MV-4-11 (cell line): ENCODE data around the gene MAN2A2.
"Not testable (repeated sequence)": the region's sequence is repeated elsewhere in the genome, so short reads cannot be mapped to it uniquely, and the experiment has no call there.

Source experiments
- DNase-seq: peaks from one replicate; lab custom pipeline; 2025; lab: John Stamatoyannopoulos, UW

Gene MAN2A2

GRCh38 chr15:90871139-90871715, 31.9 kb upstream of the MAN2A2 start:
- no peak for DNase-seq

DNA sequence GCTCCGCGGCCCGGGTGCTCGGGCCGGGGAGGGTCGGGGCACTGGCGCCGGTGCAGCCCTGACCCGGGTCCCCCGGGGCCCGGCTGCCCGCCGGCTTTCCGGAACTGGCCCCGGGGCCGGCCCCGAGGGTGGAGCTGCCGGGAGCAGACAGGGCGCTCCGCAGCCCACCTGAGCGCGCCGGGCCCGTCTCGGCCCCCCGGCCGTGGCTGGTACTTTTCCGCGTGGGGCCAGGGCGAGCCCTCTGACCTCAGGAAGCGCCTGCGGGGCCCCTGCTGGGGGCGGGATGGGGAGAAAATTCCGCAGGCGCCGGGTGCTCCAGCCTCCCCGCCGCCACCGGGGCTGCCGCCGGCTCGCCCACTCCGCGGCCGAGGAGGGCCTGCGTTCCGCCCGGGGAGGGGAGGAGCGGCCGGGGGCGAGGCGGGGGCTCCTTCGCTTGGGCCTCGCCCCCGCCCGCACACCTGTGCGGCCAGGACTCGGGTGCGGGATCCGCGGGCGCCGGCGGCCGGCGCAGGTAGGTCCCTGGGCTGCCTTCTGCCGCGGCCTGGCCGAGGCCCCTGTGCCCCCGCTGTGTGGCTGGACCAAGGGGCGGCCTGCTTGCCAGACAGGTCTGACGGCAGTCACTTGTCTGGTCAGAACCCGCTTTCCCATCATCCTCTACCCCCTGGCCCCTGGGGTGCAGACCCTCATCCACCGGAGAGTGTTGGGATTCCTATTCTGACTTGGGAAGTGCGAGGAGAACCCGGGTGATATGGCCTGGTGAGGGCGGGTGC, 31.2 kb upstream of the MAN2A2 start:
- no peak for DNase-seq

GRCh38 chr15:90872486-90873184, 30.5 kb upstream of the MAN2A2 start:
- DNase-seq: peak; percentile 51

DNA sequence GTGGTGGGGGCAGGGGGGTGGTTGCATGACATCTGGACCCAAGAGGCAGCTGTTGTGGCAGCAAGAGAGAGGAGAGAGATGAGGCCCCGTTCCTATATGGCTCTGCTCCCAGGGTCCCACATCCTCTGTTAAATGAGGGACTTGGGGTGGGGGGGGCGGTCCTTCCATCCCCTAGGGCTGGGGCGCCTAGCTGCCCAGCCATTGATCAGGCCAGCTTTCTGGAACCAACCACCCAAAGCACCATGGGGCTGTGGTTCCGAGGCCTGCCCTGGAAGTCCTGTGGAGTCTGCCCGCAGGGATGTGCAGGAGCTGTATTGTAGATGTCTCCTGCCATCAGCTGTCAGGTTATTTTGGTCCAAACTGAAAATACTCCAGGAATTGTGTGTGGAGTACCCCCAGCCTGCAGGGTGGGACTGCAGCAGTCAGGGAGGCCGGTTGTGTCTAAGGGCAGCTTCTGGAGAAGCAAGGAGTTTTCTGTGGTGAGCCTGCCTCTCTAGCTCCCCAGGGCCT, 29.6 kb upstream of the MAN2A2 start:
- DNase-seq: no peak

GRCh38 chr15:90873998-90874605, 29.0 kb upstream of the MAN2A2 start:
- peak; percentile 21 for DNase-seq

GRCh38 chr15:90874986-90875385, 28.1 kb upstream of the MAN2A2 start:
- not testable (repeated sequence) for DNase-seq

- no peak for DNase-seq
Observed at GRCh38 chr15:90875549-90875981, 27.5 kb upstream of the MAN2A2 start.

DNA sequence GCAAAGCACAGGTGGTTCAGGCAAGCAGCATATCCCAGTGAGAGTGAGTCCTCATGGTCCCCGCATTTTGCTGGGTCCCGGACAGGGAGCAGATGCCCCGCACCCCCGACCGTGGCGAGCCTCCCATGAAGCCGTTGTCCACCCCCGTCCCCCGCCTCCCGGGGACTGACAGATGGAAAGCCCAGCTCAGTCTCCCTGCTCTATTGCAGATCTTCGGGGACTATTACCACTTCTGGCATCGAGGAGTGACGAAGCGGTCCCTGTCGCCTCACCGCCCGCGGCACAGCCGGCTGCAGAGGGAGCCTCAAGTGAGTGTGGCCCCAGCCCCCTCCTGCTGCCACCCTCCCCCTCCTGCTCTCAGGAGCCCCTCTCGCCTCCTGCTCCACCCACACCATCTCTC, 27.1 kb upstream of the MAN2A2 start:
- no peak for DNase-seq

DNA sequence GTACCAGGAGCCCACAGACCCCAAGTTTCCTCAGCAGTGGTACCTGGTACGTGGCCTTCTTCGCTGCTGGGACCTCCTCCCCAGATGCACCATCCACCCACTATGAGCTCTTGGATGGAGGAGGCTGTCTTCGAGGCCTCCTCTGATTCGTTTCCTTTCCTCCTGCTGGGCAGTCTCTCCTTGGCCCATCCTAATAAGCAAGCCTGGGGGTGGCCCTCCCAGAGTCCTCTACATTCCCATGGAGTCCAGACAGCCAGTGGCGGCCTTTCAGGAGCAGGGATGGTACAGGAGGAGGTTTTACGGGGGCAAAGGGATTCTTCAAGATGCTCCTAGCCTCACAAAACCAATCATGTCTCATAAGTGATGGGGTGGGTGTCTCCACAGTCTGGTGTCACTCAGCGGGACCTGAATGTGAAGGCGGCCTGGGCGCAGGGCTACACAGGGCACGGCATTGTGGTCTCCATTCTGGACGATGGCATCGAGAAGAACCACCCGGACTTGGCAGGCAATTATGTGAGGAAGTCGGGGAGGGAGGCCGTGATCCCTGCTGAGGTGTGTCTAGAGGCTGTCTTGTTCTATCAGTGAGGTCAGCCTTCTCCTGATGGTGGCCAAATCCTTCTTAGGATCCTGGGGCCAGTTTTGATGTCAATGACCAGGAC, 26.5 kb upstream of the MAN2A2 start:
- DNase-seq: no peak

- DNase-seq: no peak
Observed at GRCh38 chr15:90877315-90877714, 25.8 kb upstream of the MAN2A2 start.

- no peak for DNase-seq
Observed at GRCh38 chr15:90877996-90878395, 25.1 kb upstream of the MAN2A2 start.

- no peak for DNase-seq
Observed at GRCh38 chr15:90878660-90879059, 24.4 kb upstream of the MAN2A2 start.

DNA sequence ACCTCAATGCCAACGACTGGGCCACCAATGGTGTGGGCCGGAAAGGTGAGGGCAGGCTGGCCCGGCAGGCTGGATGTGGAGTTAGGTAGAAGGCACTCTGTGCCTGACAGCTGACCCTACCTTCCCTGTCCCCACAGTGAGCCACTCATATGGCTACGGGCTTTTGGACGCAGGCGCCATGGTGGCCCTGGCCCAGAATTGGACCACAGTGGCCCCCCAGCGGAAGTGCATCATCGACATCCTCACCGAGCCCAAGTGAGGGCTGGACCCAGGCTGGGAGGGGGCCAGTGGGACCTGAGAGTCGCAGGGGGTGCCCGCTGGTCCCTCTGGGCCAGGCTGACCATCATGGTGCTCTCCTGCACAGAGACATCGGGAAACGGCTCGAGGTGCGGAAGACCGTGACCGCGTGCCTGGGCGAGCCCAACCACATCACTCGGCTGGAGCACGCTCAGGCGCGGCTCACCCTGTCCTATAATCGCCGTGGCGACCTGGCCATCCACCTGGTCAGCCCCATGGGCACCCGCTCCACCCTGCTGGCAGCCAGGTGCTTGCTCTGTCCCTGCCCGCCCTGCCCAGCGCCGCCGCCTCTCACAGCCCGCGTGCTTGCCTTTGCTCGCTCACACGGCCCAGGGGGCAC, 23.3 kb upstream of the MAN2A2 start:
- no peak for DNase-seq

DNA sequence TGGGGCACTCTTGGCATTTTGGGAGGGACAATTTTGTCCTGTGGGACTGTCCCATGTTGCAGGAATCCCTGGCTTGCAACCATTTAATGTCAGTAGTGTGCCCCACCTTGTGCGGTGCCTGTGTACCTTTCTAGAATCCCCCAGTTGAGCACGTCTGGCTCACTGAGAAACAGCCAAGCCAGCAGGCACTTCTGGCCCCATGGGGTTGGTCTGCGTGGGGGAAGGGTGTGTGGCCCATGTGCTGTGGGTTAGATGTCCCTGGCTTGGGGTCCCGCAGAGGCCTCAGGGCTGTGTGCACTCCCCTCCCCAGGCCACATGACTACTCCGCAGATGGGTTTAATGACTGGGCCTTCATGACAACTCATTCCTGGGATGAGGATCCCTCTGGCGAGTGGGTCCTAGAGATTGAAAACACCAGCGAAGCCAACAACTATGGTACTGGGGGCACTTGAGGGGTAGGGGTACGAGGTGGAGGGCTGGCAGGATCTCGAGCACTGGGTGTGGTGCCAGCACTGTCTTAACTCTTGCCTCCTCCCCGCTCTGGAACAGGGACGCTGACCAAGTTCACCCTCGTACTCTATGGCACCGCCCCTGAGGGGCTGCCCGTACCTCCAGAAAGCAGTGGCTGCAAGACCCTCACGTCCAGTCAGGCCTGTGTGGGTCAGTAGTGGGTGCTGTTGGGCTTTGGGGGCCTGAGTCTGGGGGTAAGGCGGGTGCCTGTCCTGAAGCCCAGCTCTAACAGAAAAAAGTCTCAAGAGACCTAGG, 22.5 kb upstream of the MAN2A2 start:
- no peak for DNase-seq

GRCh38 chr15:90881181-90881977, 21.7 kb upstream of the MAN2A2 start:
- no peak for DNase-seq

- DNase-seq: no peak
Observed at GRCh38 chr15:90881978-90882721, 21.0 kb upstream of the MAN2A2 start.

DNA sequence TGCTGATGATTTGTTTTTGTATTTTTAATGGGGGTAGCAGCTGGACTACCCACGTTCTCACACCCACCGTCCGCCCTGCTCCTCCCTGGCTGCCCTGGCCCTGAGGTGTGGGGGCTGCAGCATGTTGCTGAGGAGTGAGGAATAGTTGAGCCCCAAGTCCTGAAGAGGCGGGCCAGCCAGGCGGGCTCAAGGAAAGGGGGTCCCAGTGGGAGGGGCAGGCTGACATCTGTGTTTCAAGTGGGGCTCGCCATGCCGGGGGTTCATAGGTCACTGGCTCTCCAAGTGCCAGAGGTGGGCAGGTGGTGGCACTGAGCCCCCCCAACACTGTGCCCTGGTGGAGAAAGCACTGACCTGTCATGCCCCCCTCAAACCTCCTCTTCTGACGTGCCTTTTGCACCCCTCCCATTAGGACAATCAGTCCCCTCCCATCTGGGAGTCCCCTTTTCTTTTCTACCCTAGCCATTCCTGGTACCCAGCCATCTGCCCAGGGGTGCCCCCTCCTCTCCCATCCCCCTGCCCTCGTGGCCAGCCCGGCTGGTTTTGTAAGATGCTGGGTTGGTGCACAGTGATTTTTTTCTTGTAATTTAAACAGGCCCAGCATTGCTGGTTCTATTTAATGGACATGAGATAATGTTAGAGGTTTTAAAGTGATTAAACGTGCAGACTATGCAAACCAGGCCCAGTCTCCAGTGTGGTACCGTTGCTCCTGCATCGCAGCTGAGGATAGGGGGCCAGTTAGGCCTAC, 20.1 kb upstream of the MAN2A2 start:
- DNase-seq: no peak

GRCh38 chr15:90883526-90883975, 19.6 kb upstream of the MAN2A2 start:
- DNase-seq: no peak
